ENCODE results near the gene CUL4A.

CUL4A gene

DNA sequence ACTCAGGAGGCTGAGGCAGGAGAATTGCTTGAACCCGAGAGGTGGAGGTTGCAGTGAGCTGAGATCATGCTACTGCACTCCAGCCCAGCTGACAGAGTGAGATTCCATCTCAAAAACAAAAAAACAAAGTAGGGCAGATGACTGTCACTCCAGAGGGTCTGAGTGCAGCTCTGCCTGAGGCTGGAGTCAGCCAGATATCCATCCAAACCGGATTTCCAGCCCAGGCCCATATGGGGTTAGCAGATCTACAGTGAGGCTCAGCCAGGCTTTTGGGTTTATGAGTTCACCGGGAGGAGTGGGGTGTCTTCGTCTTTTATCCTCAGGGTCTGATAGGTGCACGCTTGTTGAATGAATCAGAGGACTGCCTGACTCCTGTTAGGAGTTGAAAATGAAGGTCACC, 106.6 kb downstream of the CUL4A start:
- TF ChIP-seq, protein P1, sequence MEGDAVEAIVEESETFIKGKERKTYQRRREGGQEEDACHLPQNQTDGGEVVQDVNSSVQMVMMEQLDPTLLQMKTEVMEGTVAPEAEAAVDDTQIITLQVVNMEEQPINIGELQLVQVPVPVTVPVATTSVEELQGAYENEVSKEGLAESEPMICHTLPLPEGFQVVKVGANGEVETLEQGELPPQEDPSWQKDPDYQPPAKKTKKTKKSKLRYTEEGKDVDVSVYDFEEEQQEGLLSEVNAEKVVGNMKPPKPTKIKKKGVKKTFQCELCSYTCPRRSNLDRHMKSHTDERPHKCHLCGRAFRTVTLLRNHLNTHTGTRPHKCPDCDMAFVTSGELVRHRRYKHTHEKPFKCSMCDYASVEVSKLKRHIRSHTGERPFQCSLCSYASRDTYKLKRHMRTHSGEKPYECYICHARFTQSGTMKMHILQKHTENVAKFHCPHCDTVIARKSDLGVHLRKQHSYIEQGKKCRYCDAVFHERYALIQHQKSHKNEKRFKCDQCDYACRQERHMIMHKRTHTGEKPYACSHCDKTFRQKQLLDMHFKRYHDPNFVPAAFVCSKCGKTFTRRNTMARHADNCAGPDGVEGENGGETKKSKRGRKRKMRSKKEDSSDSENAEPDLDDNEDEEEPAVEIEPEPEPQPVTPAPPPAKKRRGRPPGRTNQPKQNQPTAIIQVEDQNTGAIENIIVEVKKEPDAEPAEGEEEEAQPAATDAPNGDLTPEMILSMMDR (IDR thresholded peaks at IDR 0.05; ENCODE audit: borderline replicate concordance, insufficient read depth, low read depth, low read length) = no peak
- no peak overlapping the region for H3K4me3 ChIP-seq (ENCODE audit: low read depth, low read length)

All from GM12875 (cell line).